Mesothelial cell of epicardium (in vitro differentiated cells): ENCODE data around the gene CFAP221. TPM values are rescaled to one million over a fixed set of nuclear protein-coding genes. Genes with fewer than 3 reads are reported as not detected.
A peak's percentile ranks its signal among the peaks of the same experiment; 100 is the strongest.

Experiments used
- DNase-seq, 2 experiments: peaks; one replicate each; pipeline ENCODE4 v3.0.0; 2021; ENCODE audit warnings: low spot score in 2 of 2; ENCODE audit not compliant: unreplicated experiment in 2 of 2
- H3K27ac Mint-ChIP-seq: 2 replicates; pipeline ENCODE4 v1.8.0; 2021; ENCODE audit warnings: mixed read lengths
- H3K27me3 Mint-ChIP-seq: 2 replicates; pipeline ENCODE4 v1.8.0; 2021; ENCODE audit warnings: low read depth, mixed read lengths
- H3K36me3 Mint-ChIP-seq: 2 replicates; pipeline ENCODE4 v1.8.0; 2021; ENCODE audit warnings: mixed read lengths
- H3K4me1 Mint-ChIP-seq: 2 replicates; pipeline ENCODE4 v1.8.0; 2021; ENCODE audit warnings: mixed read lengths
- H3K4me3 Mint-ChIP-seq: 2 replicates; pipeline ENCODE4 v1.8.0; 2021; ENCODE audit warnings: mild to moderate bottlenecking, moderate library complexity, mixed read lengths
- H3K9me3 Mint-ChIP-seq: 2 replicates; pipeline ENCODE4 v1.8.0; 2021; ENCODE audit warnings: mixed read lengths
- total RNA-seq: library from RNA; stranded (reverse); gene quantifications from 3 replicates; pipeline ENCODE4 v1.2.1, GENCODE V29; 2021
- TF ChIP-seq, protein P1 (sequence below): fragments of 200-600 bp; sonication (generic); IDR thresholded peaks from one replicate; pipeline ENCODE4 v1.5.0; 2021; ENCODE audit warnings: antibody characterized with exemption; ENCODE audit not compliant: unreplicated experiment

The CFAP221 gene
- total RNA-seq, 1 donor from 2014 or later, result 4.6 TPM

DNA sequence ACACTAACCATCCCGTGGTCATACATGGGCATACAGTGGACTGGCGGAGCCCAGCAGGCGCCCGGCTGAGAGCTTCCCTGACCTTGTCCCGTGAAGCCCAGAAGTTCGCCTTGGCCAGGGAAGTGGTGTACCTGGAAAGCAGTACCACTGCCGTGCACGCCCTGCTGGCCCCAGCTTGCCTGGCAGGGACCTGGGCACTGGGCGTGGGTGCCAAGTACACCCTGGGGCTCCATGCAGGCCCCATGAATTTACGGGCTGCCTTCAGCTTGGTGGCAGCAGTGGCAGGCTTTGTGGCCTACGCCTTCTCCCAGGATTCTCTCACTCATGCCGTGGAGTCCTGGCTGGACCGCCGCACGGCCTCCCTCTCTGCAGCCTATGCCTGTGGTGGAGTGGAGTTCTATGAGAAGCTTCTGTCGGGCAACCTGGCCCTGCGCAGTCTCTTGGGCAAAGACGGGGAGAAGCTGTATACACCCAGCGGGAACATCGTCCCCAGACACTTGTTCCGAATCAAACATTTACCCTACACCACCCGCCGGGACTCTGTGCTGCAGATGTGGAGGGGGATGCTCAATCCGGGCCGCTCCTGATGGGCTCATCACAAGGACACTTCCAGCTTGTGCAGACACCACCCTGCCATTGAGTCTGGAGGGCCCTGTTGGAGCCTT lies 137.1 kb downstream of the CFAP221 start:
- Mint-ChIP-seq H3K4me3 (no peak overlapping the region), H3K27me3 (no peaks in the 10 kb centered on the region), H3K4me1 (peaks cover 19% of the 10 kb centered on the region), H3K36me3 (peaks cover 4% of the 10 kb centered on the region), H3K27ac (no peak overlapping the region), H3K9me3 (no peaks in the 10 kb centered on the region)
- no peak for DNase-seq
- TF ChIP-seq, protein P1, sequence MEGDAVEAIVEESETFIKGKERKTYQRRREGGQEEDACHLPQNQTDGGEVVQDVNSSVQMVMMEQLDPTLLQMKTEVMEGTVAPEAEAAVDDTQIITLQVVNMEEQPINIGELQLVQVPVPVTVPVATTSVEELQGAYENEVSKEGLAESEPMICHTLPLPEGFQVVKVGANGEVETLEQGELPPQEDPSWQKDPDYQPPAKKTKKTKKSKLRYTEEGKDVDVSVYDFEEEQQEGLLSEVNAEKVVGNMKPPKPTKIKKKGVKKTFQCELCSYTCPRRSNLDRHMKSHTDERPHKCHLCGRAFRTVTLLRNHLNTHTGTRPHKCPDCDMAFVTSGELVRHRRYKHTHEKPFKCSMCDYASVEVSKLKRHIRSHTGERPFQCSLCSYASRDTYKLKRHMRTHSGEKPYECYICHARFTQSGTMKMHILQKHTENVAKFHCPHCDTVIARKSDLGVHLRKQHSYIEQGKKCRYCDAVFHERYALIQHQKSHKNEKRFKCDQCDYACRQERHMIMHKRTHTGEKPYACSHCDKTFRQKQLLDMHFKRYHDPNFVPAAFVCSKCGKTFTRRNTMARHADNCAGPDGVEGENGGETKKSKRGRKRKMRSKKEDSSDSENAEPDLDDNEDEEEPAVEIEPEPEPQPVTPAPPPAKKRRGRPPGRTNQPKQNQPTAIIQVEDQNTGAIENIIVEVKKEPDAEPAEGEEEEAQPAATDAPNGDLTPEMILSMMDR, result no peak

GRCh38 chr2:119681868-119682220 lies 137.6 kb downstream of the CFAP221 start:
- no peak for DNase-seq
- TF ChIP-seq, protein P1, result no peak
- Mint-ChIP-seq H3K9me3 (no peaks in the 10 kb centered on the region), H3K27ac (no peak overlapping the region), H3K27me3 (no peaks in the 10 kb centered on the region), H3K4me3 (no peak overlapping the region), H3K4me1 (peaks cover 19% of the 10 kb centered on the region), H3K36me3 (peaks cover 5% of the 10 kb centered on the region)

GRCh38 chr2:119682578-119682977 lies 138.3 kb downstream of the CFAP221 start:
- no peak for DNase-seq
- no peak overlapping the region for H3K4me3 Mint-ChIP-seq
- peaks cover 19% of the 10 kb centered on the region for H3K4me1 Mint-ChIP-seq
- H3K27ac Mint-ChIP-seq, result no peak overlapping the region
- H3K27me3 Mint-ChIP-seq, result no peaks in the 10 kb centered on the region
- TF ChIP-seq, protein P1, result no peak
- peaks cover 12% of the 10 kb centered on the region for H3K36me3 Mint-ChIP-seq
- H3K9me3 Mint-ChIP-seq, result no peaks in the 10 kb centered on the region

- Mint-ChIP-seq H3K4me3 (no peak overlapping the region), H3K4me1 (peaks cover 19% of the 10 kb centered on the region), H3K27ac (peak overlapping the region; percentile 21), H3K9me3 (no peaks in the 10 kb centered on the region), H3K27me3 (no peaks in the 10 kb centered on the region), H3K36me3 (peaks cover 17% of the 10 kb centered on the region)
- TF ChIP-seq, protein P1, result no peak
- no peak for DNase-seq
These were observed 138.9 kb downstream of the CFAP221 start for GRCh38 chr2:119683074-119683712.

DNA sequence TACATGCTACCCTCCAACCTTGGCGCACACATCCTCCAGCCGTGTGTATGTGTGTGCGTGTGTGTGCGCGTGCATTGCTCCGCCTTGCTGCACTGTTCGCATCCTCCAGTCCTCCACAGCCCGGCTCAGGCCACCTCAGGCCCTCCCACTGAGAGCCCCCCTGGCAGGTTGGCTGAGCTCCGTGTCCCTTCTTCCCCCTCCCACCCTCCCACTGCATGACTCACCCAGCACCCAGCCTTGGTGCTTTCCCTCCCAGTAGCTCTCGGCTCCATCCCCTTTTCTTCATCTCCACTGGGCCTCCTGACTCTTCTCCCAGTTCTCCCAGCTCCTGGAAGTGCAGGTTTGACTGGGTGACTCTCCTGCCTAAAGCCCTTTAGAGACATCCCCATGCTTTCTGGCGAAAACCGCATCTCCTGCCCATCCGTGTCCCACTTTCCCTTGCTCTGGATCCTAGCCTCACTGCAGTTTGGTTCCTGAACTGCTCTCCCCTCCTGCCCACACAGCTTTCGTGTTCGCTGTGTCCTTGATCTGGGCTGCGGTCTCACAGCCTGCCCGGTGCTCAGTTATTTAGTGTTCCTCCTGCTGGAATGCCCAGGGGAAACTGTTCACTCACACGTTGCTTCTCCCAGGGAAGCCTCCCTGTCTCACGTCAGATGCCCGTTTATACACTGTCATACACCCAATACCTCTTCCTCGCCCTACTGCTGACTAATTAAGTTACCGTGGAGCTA lies 139.6 kb downstream of the CFAP221 start:
- Mint-ChIP-seq H3K4me3 (peak overlapping the region; percentile 9), H3K9me3 (no peaks in the 10 kb centered on the region), H3K27ac (peak overlapping the region; percentile 47), H3K4me1 (peaks cover 19% of the 10 kb centered on the region), H3K27me3 (no peaks in the 10 kb centered on the region), H3K36me3 (peaks cover 17% of the 10 kb centered on the region)
- DNase-seq, result no peak
- TF ChIP-seq, protein P1, result no peak
